GM18519 (cell line): ENCODE results near the gene ATP11A.
"Not testable (repeated sequence)": the region's sequence is repeated elsewhere in the genome, so short reads cannot be mapped to it uniquely, and the experiment has no call there.

Source experiments
- ATAC-seq: cut with Tn5 transposase; IDR thresholded peaks from one replicate; pipeline ENCODE4 v1.9.1; 2021; ENCODE audit warnings: mild to moderate bottlenecking, moderate library complexity; ENCODE audit not compliant: unreplicated experiment, low FRiP score

Gene ATP11A

DNA sequence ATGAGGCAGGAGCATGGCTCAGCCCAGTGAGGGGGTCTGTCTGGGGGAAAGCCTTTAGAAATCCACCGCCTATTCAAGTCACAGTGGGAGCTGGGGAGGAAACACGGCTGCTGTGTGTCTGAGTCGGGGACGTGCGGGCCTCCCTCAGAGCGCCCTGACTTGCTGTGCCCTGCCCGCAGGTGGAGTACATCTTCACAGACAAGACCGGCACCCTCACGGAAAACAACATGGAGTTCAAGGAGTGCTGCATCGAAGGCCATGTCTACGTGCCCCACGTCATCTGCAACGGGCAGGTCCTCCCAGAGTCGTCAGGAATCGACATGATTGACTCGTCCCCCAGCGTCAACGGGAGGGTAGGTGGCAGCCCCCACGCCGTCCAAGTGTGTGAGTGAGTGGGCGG is 141.4 kb downstream of the ATP11A start:
- ATAC-seq: no peak

DNA sequence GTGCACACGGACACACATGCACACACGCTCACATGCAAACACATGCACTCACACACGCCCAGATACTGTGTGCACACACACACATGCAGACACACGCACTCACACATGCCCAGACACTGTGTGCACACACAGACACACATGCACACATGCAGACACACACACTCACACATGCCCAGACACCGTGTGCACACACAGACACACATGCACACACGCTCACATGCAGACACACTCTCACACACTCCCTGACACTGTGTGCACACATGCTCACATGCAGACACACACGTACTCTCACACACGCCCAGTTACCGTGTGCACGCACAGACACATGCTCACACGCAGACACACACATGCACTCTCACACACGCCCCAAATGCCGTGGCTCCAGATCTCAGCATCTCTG is 142.0 kb downstream of the ATP11A start:
- no peak for ATAC-seq

DNA sequence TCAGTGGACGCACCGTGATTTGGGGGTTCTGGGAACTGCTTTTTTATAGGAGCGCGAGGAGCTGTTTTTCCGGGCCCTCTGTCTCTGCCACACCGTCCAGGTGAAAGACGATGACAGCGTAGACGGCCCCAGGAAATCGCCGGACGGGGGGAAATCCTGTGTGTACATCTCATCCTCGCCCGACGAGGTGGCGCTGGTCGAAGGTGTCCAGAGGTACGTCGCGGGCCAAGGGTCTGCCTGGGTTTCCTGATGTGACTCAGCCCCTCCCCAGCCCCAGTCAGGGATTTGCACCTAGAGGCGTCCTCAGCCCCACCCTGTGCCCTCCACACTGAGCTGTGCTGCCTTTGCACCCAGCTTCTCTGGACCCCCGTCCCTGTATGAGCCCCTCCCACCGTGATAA is 143.0 kb downstream of the ATP11A start:
- no peak for ATAC-seq

DNA sequence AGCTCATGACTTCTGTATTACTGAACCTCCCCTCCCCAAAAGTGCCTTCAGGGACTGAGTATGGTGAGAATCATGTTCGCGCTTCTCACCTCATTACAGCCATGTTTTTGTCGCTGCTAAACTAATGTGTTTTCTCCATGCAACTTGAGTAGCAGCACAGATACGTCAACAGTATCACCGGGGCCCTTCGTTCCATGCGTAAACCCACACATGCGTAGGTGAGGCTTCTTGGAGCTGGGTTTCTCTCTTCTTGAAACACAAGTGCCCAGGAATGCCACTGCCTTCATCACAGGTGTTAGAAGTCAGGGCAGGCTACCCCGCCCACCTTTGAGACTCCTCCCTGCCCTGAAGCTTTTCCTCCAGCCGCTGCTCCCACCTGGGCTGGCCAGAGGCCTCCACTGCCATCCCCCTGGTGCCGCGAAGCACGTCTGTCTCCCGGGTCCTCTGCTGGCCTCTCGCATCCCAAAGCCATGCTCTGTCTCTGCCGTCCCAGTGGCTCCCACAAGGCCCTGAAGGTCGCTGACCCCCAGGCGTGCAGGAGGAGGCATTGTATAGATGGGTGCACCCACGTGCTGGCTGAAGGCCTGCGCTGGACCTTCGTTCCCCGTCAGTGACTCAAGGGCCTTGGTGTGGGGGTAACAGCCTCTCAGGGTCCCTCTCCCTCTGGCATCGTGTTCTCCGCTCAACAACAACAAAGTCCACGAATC is 143.9 kb downstream of the ATP11A start:
- no peak for ATAC-seq

DNA sequence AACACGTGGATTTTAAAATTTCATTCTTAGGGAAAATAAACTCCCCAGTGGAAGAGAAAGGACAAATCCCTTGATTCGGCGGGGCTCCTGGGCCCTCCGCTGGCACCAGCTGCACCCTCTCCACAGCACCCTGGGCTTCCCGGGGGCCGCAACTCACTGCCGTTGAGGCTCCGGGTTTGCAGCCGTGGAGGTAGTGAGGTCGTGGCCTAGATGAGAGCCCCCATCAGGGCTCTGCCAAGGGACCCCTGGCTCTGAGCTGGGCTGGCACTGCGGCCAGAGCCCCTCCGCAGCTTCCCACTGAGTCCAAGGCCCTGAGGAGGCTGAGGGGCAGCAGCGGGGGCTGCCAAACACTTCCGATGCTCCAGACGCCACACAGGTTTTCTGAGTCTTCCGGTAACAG is 145.5 kb downstream of the ATP11A start:
- no peak for ATAC-seq

DNA sequence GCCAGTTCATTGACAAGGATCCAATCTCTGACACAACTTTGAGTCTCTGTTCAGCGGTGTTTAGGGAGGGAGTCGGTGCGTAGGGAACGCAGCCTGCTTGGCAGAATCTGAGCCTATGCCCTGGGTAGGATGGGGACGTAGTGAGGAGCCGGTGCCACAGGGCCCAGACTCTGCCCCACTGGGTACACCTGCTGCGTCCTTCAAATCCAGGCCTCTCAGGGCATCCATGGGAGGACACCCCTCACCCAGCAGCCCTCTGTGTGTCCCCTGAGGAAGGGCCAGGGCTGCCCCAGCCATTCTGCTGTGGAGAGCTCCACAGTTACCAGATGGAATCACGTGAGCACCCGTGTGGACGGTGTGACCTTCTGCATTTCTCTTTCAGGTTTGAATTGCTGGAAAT is 146.0 kb downstream of the ATP11A start:
- ATAC-seq: no peak

DNA sequence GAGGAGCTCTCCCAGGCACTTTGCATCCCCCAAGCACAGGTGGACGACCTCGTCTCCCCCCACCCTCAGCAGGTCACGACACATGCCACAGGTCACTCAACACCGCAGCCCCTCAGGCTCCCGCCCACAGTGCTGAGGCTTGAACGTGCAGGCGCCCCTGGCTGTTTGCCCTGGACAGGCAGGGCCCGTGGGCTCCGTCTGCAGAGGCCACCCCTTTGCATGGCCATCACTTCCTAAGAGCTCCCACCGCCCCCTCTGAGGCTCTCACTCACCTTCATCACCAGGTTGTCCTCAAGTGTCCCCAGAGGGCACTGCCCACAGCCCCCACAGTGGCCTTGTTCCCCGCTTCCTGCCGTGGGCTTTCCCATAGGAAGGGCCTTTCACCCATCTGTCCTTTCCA is 147.1 kb downstream of the ATP11A start:
- ATAC-seq: no peak

DNA sequence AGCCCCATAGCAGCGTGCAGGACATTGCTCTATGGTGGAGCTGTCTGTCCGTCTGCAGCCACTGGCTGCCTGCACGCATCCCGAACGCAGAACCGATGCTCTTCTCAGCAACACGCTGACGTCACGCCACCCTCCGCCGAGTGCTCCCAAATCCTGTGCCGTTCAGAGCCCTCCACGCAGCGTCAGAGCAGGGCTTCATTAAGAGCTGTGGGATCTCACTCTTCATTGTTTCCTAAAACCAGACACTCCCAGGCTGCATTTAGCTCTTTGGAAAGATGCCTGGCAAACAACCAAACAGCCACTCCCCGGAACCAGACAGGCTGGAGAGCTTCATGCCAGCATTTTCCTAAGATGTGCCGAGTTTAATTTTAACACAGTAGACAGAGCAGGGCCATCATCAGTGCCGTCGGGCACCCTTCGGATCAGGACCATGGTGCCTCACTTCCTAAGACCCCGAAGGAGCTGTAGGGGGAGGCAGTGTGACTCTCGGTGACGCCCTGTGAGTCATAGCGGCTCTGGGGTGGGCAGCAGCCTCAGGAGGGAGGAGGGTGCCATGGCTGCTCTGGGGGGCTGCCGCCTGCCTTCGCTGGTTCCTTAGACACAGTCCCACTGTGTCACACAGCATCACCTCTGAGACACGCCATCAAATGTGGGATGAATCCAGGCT is 147.7 kb downstream of the ATP11A start:
- ATAC-seq: no peak

DNA sequence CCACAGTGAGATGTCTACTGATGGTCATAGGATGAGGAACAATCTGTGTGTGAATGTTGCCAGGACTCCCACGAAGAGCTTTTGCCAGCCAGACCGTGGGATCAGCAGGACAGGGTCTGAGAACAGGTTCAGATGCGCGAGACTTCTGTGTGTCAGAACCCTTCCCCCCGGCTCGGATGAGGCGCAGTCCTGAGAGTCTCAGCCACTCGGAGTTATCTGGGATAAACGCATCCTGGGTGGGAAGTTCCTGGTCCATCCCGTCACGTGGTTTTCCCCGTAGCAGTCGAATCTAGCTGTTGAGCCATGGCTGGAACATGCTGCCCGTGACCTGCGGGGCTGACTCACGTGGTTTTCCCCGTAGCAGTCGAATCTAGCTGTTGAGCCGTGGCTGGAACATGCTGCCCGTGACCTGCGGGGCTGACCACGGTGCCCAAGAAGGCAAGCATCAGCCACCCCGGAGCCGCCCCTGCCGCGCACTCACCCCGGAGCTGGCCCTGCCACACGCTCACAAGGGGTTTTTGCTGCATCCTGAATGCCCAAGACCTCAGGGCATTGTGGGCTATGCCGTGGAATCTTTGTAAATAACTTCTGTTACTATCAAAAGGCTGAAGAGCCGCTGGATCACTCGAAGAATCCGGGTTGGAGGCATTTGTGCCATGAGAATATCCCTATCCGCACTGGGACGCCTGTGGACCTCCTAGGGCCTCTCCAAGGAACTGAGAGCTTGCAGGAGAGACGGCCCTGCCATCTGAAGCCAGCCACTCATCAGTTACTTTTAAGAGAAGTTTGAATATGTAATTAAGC is 148.4 kb downstream of the ATP11A start:
- no peak for ATAC-seq

DNA sequence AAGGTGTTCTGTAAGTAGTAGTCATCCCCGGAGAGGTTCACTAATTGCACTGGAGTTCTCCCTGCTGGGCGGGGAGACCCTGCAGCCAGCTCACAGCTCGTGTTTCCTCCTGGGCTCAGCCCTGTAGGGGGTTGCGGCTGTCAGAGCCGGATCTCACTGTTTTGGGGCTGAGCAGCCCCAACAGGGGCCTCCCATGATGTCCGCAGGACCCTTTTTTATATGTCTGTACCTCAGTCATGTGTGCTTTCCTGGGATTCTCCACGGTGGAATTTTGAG is 148.9 kb downstream of the ATP11A start:
- no peak for ATAC-seq

DNA sequence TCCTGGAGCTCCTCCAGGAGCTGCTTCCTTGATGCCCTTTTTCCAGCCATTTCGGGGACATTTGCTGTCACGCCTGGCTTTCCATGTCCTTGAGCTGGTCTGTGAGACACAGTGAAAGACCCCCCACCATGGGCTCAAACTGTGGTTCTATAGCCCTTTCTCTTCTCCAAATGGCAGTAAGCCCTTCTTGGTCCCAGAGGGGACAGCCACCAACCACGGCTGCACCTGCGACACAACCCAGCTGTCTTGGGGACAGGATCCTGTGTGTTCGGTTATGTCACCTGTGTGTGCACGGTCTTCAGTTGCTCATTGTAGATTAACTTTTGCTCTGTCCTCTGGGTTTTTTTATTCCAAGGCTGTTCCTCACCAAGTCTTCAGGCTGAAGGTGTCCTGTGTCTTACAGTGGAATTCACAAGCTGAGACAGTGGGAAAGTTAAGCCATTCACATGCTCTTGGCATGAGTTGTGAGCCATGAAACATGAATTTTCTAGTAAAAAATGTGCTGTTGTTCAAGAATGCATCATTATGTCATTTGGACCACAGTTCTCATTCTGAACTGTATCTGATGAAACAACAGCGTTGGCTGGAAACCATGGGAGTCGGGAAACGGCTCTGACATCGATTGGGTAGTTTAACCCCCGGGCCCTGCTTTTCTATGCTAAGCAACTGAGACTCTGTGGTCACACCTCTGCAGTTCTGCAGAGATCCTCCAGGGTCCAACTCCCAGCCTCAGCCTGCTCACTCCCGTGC is 149.7 kb downstream of the ATP11A start:
- ATAC-seq: no peak

DNA sequence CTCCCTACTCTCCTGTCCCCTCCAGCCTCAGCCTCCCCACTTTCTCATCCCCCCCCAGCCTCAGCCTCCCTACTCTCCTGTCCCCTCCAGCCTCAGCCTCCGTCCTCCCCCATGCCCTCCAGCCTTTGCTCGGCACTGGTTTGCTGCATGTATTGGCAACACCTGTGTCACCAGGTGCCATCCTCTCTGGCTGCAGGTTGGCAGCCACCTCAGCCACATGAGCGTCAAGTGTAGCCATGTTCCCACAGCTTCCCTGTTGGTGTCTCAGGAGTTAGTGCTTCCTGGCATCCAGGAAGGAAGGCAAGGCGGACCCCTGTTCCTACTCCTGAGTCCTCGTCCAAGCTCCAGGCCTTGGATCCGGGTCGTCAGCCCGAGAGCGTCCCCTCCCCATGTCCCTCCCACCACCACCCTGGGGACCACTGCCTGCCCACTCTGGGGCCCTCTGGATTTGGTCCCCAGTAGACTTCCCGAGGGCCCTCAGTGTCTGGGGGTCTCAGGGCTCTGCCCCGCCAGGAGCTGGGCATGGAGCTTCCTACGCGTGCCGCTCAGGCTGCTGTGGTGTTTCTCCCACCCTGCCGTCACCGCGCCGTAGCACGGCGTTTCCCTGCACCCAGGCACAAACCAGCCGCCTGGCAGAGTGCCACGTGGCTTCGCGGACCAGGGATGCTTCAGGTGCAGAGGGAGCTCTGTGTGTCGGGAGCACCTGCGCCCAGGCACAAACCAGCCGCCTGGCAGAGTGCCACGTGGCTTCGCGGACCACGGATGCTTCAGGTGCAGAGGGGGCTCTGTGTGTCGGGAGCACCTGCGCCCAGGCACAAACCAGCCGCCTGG is 150.8 kb downstream of the ATP11A start:
- ATAC-seq: no peak

DNA sequence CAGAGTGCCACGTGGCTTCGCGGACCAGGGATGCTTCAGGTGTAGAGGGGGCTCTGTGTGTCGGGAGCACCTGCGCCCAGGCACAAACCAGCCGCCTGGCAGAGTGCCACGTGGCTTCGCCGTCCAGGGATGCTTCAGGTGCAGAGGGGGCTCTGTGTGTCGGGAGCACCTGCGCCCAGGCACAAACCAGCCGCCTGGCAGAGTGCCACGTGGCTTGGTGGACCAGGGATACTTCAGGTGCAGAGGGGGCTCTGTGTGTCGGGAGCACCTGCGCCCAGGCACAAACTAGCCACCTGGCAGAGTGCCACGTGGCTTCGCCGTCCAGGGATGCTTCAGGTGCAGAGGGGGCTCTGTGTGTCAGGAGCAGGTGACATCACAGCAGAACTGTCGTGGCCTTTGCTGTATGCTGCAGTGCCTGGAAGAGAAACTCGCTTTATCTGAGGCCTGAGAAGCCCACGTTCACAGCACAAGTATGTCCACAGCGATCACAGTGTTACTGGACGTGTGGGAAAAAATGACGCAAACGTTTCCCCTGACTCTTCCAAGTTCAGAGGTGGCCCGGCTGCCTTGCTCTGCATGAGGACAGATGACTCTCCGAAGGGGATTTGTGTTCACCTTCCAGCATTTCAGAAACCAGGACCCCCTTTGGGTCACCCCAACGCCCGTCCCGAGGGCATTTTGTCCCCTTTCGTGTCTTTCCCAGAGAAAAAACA is 151.6 kb downstream of the ATP11A start:
- not testable (repeated sequence) for ATAC-seq

DNA sequence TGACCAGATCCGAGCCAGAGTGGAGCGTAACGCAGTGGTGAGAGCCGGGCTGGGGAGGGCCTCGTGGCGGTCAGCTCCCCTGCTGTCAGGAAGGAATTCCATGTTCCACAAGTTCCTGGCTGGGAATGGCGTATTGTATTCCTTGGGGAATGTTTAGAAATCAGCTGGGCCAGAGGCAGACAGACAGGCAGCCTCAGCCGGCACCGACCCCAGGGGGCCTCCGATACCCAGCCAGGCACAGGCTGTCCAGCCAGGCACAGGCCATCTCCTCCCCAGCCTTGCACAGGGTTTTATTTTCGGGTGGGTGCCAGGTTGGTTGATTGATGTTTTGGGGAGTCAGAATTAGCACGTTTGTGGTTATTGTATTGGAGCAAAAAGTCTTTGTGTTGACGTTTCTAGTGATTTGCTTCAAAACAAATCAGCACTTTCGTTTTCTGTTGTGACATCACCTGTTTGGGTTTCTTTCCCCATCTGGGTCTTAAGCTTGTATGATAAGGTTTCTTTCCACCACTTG is 152.6 kb downstream of the ATP11A start:
- ATAC-seq: no peak

DNA sequence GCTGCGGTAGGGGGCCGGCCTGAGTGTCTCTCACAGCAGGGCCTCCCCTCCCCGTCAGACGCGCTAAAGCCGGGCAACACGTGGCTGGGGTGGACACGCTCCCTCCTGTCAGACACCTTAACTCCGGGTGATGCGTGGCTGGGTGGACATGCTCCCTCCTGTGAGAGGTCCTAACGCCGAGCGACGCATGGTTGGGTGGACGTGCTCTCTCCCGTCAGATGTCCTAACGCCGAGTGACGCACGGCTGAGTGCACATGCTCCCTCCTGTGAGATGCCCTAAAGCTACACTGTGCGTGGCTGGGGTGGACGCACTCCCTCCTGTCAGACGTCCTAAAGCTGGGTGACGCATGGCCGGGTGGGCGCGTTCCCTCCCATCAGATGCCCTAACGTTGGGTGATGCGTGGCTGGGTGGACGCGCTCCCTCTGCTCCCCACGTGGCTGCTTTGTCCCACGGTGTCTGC is 153.1 kb downstream of the ATP11A start:
- no peak for ATAC-seq

DNA sequence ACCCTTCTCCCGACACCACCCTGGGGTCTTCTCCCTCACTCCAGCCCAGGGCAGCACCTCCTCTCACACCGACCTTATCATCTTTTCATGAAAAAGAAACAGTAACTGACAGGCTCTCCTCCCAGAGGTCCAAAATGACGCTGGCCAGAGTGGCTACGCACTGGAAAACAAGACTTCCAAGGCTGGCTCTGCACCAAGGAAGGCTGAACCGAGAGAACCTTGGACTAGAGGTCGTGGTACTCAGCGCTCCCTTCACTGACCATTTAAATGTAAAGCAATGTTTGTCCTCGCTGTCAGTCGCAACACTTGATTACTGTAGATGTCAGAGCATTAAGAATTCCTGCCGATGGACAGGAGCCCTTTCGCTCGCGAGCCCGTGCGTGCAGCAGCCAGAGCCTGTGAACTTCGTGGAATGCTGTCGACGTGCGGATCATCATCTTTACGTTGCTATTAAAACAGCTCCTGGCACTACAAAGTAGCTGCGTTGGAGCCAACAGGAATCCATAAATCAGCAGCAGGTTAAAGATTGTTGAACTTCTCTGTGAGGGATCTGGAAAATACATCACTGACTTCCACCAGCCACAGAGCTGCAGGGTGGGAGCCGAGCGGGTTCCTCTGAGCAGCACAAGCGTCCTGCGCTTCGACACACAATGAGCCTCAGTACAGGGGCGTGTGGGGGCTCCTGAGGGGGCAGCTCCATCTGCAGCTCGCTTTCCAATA is 153.7 kb downstream of the ATP11A start:
- ATAC-seq: no peak

DNA sequence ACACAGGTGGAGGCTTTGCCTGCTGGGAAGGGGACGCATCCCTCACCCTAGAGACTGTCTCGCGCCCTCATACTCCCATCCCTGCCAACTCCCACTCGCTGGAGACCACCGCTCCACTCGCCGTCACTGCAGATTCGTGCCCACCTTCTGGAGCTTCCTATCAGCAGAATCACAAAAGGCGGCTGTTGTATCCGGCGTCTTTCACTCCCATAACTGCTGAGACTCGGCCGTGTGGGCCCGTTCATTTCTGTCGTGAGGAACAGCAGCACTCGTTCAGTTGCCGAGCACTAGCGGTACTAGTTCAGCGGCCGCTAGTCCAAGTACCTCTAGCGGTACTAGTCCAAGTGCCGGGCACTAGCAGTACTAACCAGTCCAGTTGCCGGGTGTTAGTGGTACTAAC is 154.6 kb downstream of the ATP11A start:
- no peak for ATAC-seq

DNA sequence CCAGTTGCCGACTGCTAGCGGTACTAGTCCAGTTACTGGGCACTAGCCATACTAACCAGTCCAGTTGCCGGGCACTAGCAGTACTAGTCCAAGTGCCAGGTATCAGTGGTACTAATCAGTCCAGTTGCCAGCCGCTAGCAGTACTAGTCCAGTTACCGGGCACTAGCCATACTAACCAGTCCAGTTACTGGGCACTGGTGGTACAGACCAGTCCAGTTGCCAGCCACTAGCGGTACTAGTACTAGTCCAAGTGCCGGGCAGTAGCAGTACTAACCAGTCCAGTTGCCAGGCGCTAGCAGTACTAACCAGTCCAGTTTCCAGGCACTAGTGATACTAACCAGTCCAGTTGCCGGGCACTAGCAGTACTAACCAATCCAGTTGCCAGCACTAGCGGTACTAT is 155.0 kb downstream of the ATP11A start:
- ATAC-seq: no peak
